OCI-LY1 (cell line): Measurements from ENCODE around the gene EFNB2.

Source experiments
- H2AFZ ChIP-seq: fragments of 200-600 bp; sonication (generic), shearing (Covaris generic); 2 replicates; pipeline ENCODE4 v1.6.0; 2014; ENCODE audit warnings: antibody characterized with exemption, mild to moderate bottlenecking, low read length
- H3F3A ChIP-seq: fragments of 200-600 bp; sonication (generic), shearing (Covaris generic); 2 replicates; pipeline ENCODE4 v1.6.0; 2014; ENCODE audit warnings: mild to moderate bottlenecking, antibody characterized with exemption, low read length, moderate library complexity; ENCODE audit not compliant: insufficient read depth
- H3K27ac ChIP-seq: fragments of 200-600 bp; sonication (generic); 2 replicates; pipeline ENCODE4 v1.5.1; 2014; ENCODE audit warnings: low read length, mixed run types, mild to moderate bottlenecking, low read depth; ENCODE audit not compliant: poor library complexity, severe bottlenecking
- H3K27me3 ChIP-seq: fragments of 200-600 bp; sonication (generic); 2 replicates; pipeline ENCODE4 v1.6.0; 2014; ENCODE audit warnings: antibody characterized with exemption, mild to moderate bottlenecking, low read length, moderate library complexity; ENCODE audit not compliant: insufficient read depth
- H3K36me3 ChIP-seq: fragments of 200-600 bp; sonication (generic); 2 replicates; pipeline ENCODE4 v1.6.1; 2014; ENCODE audit warnings: mild to moderate bottlenecking, antibody characterized with exemption, low read length, moderate library complexity, mixed read lengths; ENCODE audit not compliant: insufficient read depth
- H3K4me1 ChIP-seq: fragments of 200-600 bp; sonication (generic); 2 replicates; pipeline ENCODE4 v1.5.1; 2014; ENCODE audit warnings: mild to moderate bottlenecking, low read length, moderate library complexity; ENCODE audit not compliant: insufficient read depth, severe bottlenecking
- H3K4me2 ChIP-seq: fragments of 200-600 bp; sonication (generic), shearing (Covaris generic); 2 replicates; pipeline ENCODE4 v1.6.1; 2014; ENCODE audit warnings: low read length
- H3K4me3 ChIP-seq: fragments of 200-600 bp; sonication (generic); 2 replicates; pipeline ENCODE4 v1.5.1; 2014; ENCODE audit warnings: low read length, low read depth, mild to moderate bottlenecking, mixed read lengths; ENCODE audit not compliant: poor library complexity, severe bottlenecking
- H3K79me2 ChIP-seq: fragments of 200-600 bp; shearing (Covaris generic); 2 replicates; pipeline ENCODE4 v1.6.1; 2016; ENCODE audit warnings: mixed run types, low read length, mixed read lengths; ENCODE audit not compliant: insufficient read depth
- H3K9ac ChIP-seq: fragments of 200-600 bp; sonication (generic), shearing (Covaris generic); 2 replicates; pipeline ENCODE4 v1.6.1; 2014; ENCODE audit warnings: mild to moderate bottlenecking, low read length, mixed read lengths
- H3K9me2 ChIP-seq: fragments of 200-600 bp; sonication (generic), shearing (Covaris generic); 2 replicates; pipeline ENCODE4 v1.6.1; 2014; ENCODE audit warnings: low read depth, mild to moderate bottlenecking, low read length, mixed read lengths
- H3K9me3 ChIP-seq: fragments of 200-600 bp; shearing (Covaris generic); 2 replicates; pipeline ENCODE4 v1.6.1; 2014; ENCODE audit warnings: low read length, mixed read lengths
- H4K20me1 ChIP-seq: fragments of 200-600 bp; sonication (generic), shearing (Covaris generic); 2 replicates; pipeline ENCODE4 v1.6.0; 2016; ENCODE audit warnings: mild to moderate bottlenecking, low read length; ENCODE audit not compliant: insufficient read depth
- EZH2 ChIP-seq: fragments of 200-600 bp; sonication (generic), shearing (Covaris generic); IDR thresholded peaks from 2 replicates; pipeline ENCODE4 v1.8.0; 2017; ENCODE audit warnings: borderline replicate concordance, mixed run types, mild to moderate bottlenecking, antibody characterized with exemption, low read length, moderate library complexity, mixed read lengths
- TF ChIP-seq, protein P1 (sequence below): fragments of 200-600 bp; sonication (generic), shearing (Covaris generic); IDR thresholded peaks from 2 replicates; pipeline ENCODE4 v1.5.1; 2017; ENCODE audit warnings: mild to moderate bottlenecking, antibody characterized with exemption, low read length, moderate library complexity, mixed read lengths

The EFNB2 gene

DNA sequence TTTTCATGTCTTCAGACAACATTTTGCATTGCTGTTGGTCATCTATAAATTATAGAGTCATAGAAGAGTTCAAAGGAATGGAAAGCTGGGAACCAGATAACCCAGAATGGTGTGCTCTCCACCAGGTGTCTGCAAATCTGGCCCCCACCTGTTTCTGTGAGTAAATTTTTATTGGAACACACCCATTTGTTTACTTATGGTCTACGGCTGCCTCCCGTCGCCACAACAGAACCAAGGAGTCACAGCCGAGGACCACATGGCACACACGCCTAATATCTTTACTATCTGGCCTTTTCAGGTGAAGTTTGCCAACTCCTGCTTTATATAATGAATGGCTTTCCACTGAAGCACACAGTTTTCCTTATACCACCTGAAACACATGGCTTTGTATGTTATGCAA is 58.2 kb downstream of the EFNB2 start:
- H2AFZ ChIP-seq = no peak overlapping the region
- H3K9me2 ChIP-seq = no peaks in the 10 kb centered on the region
- no peaks in the 10 kb centered on the region for H3K4me1 ChIP-seq
- no peaks in the 10 kb centered on the region for H4K20me1 ChIP-seq
- no peak overlapping the region for H3K4me3 ChIP-seq
- no peaks in the 10 kb centered on the region for H3K36me3 ChIP-seq
- H3K4me2 ChIP-seq = no peak overlapping the region
- H3K9me3 ChIP-seq = no peaks in the 10 kb centered on the region
- no peaks in the 10 kb centered on the region for H3F3A ChIP-seq
- H3K27ac ChIP-seq = no peak overlapping the region
- TF ChIP-seq EZH2 = no peak
- TF ChIP-seq, protein P1, sequence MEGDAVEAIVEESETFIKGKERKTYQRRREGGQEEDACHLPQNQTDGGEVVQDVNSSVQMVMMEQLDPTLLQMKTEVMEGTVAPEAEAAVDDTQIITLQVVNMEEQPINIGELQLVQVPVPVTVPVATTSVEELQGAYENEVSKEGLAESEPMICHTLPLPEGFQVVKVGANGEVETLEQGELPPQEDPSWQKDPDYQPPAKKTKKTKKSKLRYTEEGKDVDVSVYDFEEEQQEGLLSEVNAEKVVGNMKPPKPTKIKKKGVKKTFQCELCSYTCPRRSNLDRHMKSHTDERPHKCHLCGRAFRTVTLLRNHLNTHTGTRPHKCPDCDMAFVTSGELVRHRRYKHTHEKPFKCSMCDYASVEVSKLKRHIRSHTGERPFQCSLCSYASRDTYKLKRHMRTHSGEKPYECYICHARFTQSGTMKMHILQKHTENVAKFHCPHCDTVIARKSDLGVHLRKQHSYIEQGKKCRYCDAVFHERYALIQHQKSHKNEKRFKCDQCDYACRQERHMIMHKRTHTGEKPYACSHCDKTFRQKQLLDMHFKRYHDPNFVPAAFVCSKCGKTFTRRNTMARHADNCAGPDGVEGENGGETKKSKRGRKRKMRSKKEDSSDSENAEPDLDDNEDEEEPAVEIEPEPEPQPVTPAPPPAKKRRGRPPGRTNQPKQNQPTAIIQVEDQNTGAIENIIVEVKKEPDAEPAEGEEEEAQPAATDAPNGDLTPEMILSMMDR = no peak
- no peak overlapping the region for H3K9ac ChIP-seq
- no peaks in the 10 kb centered on the region; the same call in 1 of the 2 replicates for H3K27me3 ChIP-seq
- no peaks in the 10 kb centered on the region for H3K79me2 ChIP-seq

DNA sequence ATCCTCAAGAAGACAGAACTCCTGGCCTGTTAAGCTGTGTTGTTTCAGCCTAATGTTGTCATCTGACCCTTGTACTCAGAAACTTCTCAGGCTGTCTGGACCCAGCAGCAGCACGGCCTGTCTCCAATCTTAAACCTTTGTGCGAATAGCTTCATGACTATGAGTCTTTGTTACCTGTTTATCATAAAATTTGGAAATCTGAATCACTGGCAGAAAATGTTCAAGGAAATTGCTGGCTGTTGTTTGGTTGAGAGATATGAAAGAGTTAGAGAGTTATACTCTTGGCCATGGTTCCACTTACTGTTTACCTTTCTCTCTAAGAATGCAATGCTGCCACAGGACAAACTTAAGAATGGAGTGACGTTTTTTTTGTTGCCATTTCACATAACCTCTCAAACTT is 59.6 kb downstream of the EFNB2 start:
- no peak overlapping the region for H3K4me2 ChIP-seq

DNA sequence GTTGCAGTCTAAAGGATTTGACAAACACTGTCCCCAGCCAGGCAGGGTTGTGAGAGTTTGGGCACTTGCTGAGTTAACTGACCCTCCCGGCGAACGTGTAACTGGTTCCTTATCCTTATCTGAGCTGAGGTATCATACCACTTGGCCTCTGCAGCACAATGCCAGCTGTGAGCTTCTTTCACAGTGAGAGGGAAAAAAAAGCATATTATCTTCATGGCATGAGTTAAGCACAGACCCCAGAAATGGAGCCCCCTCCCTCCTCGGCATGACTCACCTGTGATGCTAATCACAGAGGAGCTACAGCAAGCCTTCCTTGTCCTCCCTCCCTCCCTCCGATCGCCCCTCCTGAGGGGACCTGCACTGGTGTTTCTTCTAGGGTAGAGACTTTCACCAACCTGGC is 60.5 kb downstream of the EFNB2 start:
- H4K20me1 ChIP-seq = no peaks in the 10 kb centered on the region
- TF ChIP-seq, protein P1 = no peak
- no peak for TF ChIP-seq EZH2
- H2AFZ ChIP-seq = no peak overlapping the region
- H3K9me2 ChIP-seq = no peaks in the 10 kb centered on the region
- no peak overlapping the region for H3K4me2 ChIP-seq
- no peaks in the 10 kb centered on the region for H3K27me3 ChIP-seq
- H3K9me3 ChIP-seq = no peaks in the 10 kb centered on the region
- H3K79me2 ChIP-seq = no peaks in the 10 kb centered on the region
- H3K4me1 ChIP-seq = no peaks in the 10 kb centered on the region
- H3F3A ChIP-seq = no peaks in the 10 kb centered on the region
- no peak overlapping the region for H3K27ac ChIP-seq
- H3K36me3 ChIP-seq = no peaks in the 10 kb centered on the region
- H3K9ac ChIP-seq = no peak overlapping the region
- H3K4me3 ChIP-seq = no peak overlapping the region

More for the DNA sequence above, 59.6 kb downstream of the EFNB2 start:
- Histone ChIP-seq H3K79me2 (no peaks in the 10 kb centered on the region), H3F3A (no peaks in the 10 kb centered on the region), H3K36me3 (no peaks in the 10 kb centered on the region), H2AFZ (no peak overlapping the region), H3K27me3 (no peaks in the 10 kb centered on the region; the same call in 1 of the 2 replicates), H3K4me1 (no peaks in the 10 kb centered on the region), H3K9me2 (no peaks in the 10 kb centered on the region), H3K4me3 (no peak overlapping the region), H3K27ac (no peak overlapping the region), H4K20me1 (no peaks in the 10 kb centered on the region), H3K9ac (no peak overlapping the region), H3K9me3 (no peaks in the 10 kb centered on the region)
- no peak for TF ChIP-seq EZH2
- TF ChIP-seq, protein P1 = no peak
